ENCODE data around the gene ANP32E. TPM values are rescaled to one million over a fixed set of nuclear protein-coding genes. Genes with fewer than 3 reads are reported as not detected.

The ANP32E gene
- total RNA-seq, 4 donors from 2014 or later, result 8.7 to 20.2 (median 13.8) TPM

GRCh38 chr1:150262388-150263320 lies 26.7 kb upstream of the ANP32E start:
- TF ChIP-seq, protein P1, sequence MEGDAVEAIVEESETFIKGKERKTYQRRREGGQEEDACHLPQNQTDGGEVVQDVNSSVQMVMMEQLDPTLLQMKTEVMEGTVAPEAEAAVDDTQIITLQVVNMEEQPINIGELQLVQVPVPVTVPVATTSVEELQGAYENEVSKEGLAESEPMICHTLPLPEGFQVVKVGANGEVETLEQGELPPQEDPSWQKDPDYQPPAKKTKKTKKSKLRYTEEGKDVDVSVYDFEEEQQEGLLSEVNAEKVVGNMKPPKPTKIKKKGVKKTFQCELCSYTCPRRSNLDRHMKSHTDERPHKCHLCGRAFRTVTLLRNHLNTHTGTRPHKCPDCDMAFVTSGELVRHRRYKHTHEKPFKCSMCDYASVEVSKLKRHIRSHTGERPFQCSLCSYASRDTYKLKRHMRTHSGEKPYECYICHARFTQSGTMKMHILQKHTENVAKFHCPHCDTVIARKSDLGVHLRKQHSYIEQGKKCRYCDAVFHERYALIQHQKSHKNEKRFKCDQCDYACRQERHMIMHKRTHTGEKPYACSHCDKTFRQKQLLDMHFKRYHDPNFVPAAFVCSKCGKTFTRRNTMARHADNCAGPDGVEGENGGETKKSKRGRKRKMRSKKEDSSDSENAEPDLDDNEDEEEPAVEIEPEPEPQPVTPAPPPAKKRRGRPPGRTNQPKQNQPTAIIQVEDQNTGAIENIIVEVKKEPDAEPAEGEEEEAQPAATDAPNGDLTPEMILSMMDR (IDR thresholded peaks at IDR 0.05), result no peak
- DNase-seq (ENCODE audit: low spot score) (no peak), ATAC-seq (ENCODE audit: low FRiP score) (no peak)

GRCh38 chr1:150261367-150261766 lies 25.5 kb upstream of the ANP32E start:
- TF ChIP-seq, protein P1 (IDR thresholded peaks at IDR 0.05), result no peak
- DNase-seq (ENCODE audit: low spot score) (no peak), ATAC-seq (ENCODE audit: low FRiP score) (no peak)

GRCh38 chr1:150259758-150260669 lies 24.1 kb upstream of the ANP32E start:
- ATAC-seq (ENCODE audit: low FRiP score) (peak; percentile 80), DNase-seq (ENCODE audit: low spot score) (no peak)
- TF ChIP-seq, protein P1 (IDR thresholded peaks at IDR 0.05), result no peak

DNA sequence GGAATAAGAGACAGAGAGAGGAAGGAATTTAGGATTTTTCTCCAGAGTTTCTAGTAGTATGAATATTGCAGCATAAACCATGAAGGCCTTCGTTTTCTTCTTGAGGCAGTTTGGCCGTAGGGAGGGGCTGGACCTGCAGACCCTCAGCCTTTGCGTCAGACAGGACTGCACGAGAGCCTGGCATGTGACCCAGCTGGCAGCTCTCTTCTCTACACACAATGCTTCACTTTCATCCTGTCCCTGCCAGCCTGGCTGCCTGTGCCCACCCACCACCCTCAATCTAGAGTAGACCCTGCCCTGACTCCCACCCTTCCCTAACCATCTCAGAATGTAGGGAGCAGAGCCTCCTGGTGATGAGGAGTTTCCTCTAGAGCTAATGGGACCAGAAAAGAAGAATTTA lies 23.3 kb upstream of the ANP32E start:
- ATAC-seq (ENCODE audit: low FRiP score) (no peak), DNase-seq (ENCODE audit: low spot score) (no peak)

DNA sequence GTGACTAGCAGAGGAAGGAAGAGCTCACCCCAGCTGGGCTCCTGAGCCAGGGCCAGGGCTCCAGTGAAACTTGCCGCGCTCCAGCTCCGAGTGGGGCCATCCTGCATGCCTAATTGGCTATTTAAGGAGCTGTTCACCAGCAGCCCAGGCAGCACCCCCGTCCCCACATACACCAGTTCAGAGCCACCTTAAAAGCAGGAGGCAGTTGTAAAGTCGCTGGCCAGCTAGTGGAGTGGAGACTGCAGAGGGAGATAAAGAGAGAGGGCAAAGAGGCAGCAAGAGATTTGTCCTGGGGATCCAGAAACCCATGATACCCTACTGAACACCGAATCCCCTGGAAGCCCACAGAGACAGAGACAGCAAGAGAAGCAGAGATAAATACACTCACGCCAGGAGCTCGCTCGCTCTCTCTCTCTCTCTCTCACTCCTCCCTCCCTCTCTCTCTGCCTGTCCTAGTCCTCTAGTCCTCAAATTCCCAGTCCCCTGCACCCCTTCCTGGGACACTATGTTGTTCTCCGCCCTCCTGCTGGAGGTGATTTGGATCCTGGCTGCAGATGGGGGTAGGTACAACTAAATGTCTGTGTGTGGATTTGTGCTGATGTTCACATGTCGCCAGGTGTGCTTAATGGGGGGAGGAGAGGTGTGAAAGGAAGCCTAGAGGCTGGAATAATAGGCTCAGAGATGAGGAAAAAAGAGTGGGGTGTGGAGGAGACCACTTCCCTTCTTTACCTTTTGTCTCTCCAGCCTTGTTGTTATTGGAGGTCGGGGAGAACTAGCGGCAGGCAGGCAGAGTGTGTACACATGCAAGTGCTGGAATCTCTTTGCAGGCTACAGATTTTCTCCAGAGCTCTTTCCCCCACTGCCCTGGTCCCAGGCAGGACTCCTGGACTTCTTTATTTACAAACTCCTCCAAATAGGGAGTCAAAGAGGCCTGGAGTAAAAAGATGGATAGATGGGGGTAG lies 22.0 kb upstream of the ANP32E start, which contains the start of gene CA14:
CA14 (plus strand) TSS at position 151 of the 962 bp plus-strand sequence; CDS start at position 506, 355 bp downstream.
- TF ChIP-seq, protein P1 (IDR thresholded peaks at IDR 0.05), result no peak
- ATAC-seq (ENCODE audit: low FRiP score) (no peak), DNase-seq (ENCODE audit: low spot score) (no peak)

More for the DNA sequence above, 23.3 kb upstream of the ANP32E start:
- TF ChIP-seq, protein P1 (IDR thresholded peaks at IDR 0.05), result no peak
